ENCODE results near the gene CXCR2. TPM values are rescaled to one million over a fixed set of nuclear protein-coding genes. Genes with fewer than 3 reads are reported as not detected.

The CXCR2 gene
- total RNA-seq, 4 donors from 2014 or later, result not detected

DNA sequence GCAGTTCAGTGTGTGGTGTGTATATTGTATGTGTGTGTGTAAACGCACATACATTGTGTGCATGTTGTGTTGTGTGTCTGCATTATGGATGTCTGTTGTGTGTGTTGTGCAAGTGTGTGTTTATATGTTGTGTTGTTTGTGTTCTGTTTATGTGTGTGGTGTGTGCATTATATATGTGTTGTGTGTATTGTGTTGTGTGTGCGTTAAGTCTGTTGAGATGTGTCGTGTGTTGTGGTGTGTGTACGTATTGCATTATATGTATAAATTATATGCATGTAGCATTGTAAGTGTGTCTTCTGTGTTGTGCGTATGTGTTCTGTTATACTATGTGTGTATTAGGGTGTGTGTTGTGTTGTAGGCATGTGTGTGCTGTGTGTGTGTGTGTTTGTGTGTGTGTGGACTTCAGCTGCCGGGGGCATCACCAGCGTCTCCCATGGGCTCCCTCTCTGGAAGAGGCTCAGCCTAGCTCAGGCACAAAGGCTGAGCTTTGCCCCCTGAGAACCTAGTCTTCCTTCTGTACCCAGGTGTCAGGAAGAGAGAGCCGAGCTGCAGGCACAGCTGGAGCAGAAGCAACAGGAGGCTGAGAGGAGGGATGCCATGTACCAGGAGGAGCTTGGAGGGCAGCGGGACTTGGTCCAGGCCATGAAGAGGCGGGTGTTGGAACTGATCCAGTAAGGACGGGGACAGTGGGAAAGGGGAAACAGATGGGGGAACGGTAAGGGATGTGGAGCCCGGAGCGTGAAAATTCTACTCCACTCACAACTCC, 43.1 kb upstream of the CXCR2 start:
- Histone ChIP-seq H3K4me3 (no peak overlapping the region), H3K27ac (no peak overlapping the region), H3K27me3 (no peaks in the 10 kb centered on the region), H3K36me3 (no peaks in the 10 kb centered on the region), H3K4me1 (no peaks in the 10 kb centered on the region), H3K9me3 (peaks cover 0 to 6% (median 0%) of the 10 kb centered on the region in 4 donors)
- DNase-seq, result peak in 1 of 3 donors; percentile 31
- TF ChIP-seq POLR2A (IDR thresholded peaks at IDR 0.05), result no peak
- TF ChIP-seq CTCF (IDR thresholded peaks at IDR 0.05), result no peak

DNA sequence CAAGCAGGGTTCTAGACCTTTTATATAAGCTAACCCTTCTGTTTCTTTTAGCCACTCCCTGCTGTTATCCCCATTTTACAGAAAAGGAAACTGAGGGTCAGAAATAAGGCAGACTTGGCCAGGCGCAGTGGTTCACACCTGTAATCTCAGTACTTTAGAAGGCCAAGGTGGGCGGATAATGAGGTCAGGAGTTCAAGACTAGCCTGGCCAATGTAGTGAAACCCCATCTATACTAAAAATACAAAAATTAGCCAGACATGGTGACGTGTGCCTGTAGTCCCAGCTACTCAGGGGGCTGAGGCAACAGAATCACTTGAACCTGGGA, 42.5 kb upstream of the CXCR2 start:
- H3K36me3 ChIP-seq, result no peaks in the 10 kb centered on the region
- peaks cover 0 to 6% (median 0%) of the 10 kb centered on the region in 4 donors for H3K9me3 ChIP-seq
- H3K27me3 ChIP-seq, result no peaks in the 10 kb centered on the region
- DNase-seq, result no peak
- no peak overlapping the region for H3K27ac ChIP-seq
- no peak overlapping the region for H3K4me3 ChIP-seq
- H3K4me1 ChIP-seq, result no peaks in the 10 kb centered on the region
- TF ChIP-seq POLR2A (IDR thresholded peaks at IDR 0.05) (no peak), CTCF (IDR thresholded peaks at IDR 0.05) (no peak)

DNA sequence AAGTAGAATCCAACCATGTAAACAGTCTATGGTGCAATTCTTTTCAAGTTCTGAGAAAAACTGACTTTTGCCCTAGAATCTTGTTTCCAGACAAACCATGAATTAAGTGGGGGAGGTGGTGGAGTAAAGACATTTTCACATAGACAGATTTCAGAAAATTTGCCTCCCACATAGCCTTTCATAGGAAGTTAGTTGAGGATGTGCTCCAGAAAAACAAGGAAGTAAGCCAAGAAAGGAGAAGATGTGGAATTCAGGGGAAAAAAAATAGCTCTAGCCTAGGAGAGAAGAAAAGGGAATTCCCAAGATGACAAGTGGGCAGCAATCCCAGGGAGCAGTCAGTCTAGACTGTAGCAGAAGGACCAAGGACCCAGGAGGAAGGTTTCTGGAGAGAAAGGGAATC, 39.4 kb upstream of the CXCR2 start:
- Histone ChIP-seq H3K36me3 (no peaks in the 10 kb centered on the region), H3K9me3 (peaks cover 0 to 6% (median 0%) of the 10 kb centered on the region in 4 donors), H3K4me3 (no peak overlapping the region), H3K27ac (no peak overlapping the region), H3K4me1 (no peaks in the 10 kb centered on the region), H3K27me3 (no peaks in the 10 kb centered on the region)
- DNase-seq, result no peak
- TF ChIP-seq CTCF (IDR thresholded peaks at IDR 0.05), result no peak
- TF ChIP-seq POLR2A (IDR thresholded peaks at IDR 0.05), result no peak

DNA sequence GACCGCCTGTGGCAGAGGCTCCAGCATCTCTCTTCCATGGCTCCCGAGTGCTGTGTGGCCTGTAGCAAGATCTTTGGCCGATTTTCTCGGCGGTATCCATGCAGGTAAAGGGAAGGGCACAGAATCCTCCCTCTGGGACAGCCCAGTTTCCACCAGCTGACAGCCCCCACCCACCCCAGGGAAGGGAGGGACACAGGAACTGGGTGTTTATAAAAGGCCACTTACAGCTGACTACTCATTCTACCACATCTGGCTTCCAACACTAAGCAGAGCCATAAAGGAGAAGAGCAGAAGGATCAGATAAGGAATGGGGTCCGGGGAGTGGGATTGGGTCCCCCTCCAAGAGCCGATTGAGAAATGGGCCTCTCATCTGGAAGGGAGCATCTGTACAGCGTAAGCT, 36.6 kb upstream of the CXCR2 start:
- no peak for DNase-seq
- TF ChIP-seq POLR2A (IDR thresholded peaks at IDR 0.05) (no peak), CTCF (IDR thresholded peaks at IDR 0.05) (no peak)
- H3K9me3 ChIP-seq, result peaks cover 0 to 6% (median 0%) of the 10 kb centered on the region in 4 donors
- no peaks in the 10 kb centered on the region for H3K36me3 ChIP-seq
- H3K4me1 ChIP-seq, result no peaks in the 10 kb centered on the region
- no peak overlapping the region for H3K27ac ChIP-seq
- no peak overlapping the region for H3K4me3 ChIP-seq
- no peaks in the 10 kb centered on the region for H3K27me3 ChIP-seq

DNA sequence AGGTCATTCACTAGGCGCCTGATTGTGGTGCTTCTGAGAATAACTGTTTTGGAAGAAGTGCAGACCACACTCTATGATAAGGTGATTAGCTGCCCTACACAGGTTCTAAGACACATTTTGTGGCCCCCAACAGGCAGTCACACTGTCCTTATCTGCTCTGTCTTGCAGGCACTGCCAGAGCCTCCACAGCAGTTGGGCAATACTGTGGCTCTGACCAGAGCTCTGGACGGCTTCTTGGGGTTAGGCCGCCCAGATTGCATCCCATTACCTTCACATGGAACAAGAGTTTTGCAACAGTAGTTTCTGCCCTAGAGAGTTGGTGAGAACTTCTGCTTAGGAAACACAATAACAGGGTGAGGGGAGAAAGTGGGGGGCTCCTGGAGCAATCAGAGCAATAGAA, 34.1 kb upstream of the CXCR2 start:
- H3K27me3 ChIP-seq, result no peaks in the 10 kb centered on the region
- no peaks in the 10 kb centered on the region for H3K4me1 ChIP-seq
- no peaks in the 10 kb centered on the region for H3K36me3 ChIP-seq
- no peak for DNase-seq
- no peak overlapping the region for H3K27ac ChIP-seq
- no peak for TF ChIP-seq POLR2A (IDR thresholded peaks at IDR 0.05)
- H3K9me3 ChIP-seq, result peaks cover 0 to 6% (median 0%) of the 10 kb centered on the region in 4 donors
- no peak overlapping the region for H3K4me3 ChIP-seq

DNA sequence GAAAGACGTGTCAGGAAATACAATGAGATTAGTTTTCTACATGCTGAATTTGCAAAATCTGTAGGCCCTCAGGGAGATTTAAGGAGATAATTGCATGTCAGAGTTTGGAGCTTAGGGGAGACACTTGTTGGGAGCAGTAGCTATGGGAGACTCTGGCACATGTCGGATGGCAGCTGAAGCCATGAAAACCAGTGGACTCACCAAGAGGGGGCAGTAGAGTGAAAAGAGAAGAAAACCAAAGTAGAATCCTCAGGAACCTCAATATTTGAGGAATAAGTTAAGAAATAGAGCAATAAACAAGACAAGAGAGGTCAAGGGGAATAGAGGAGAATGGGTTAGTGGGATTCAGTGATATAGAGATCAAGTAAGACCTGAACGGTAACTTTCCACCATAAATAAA, 31.9 kb upstream of the CXCR2 start:
- Histone ChIP-seq H3K9me3 (no peaks in the 10 kb centered on the region), H3K4me1 (no peaks in the 10 kb centered on the region), H3K4me3 (no peak overlapping the region), H3K27ac (no peak overlapping the region), H3K27me3 (no peaks in the 10 kb centered on the region), H3K36me3 (no peaks in the 10 kb centered on the region)
- TF ChIP-seq CTCF (IDR thresholded peaks at IDR 0.05), result no peak
- TF ChIP-seq POLR2A (IDR thresholded peaks at IDR 0.05), result no peak
- DNase-seq, result no peak
